ENCODE data around the gene CCDC69. TPM values are rescaled to one million over a fixed set of nuclear protein-coding genes. Genes with fewer than 3 reads are reported as not detected.

The CCDC69 gene
- total RNA-seq, 1 donor from 2014 or later = 63.5 TPM

- intact Hi-C loops (cut with micrococcal nuclease) = no loop called here
Measured at GRCh38 chr5:151173711-151174611, 49.9 kb downstream of the CCDC69 start.

DNA sequence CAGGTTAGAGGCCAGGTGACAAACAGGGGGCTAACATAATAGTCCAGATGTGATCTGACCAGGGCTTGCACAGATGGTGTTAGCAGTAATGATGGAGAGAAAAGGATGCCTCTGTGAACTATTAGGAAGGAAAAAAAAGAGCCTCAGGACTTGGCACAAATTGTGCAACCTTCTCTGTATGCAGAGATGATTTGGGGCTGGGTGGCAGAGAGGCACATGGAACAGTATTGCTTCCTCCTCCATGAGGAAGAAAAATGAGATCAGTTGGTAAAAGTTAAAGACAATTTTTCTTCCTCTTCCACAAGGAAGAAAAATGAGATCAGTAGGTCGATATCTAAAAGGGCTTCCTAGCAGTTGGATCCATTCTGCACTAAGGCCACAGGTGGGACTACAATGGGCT, 52.4 kb downstream of the CCDC69 start:
- intact Hi-C loops (cut with micrococcal nuclease) = no loop called here

DNA sequence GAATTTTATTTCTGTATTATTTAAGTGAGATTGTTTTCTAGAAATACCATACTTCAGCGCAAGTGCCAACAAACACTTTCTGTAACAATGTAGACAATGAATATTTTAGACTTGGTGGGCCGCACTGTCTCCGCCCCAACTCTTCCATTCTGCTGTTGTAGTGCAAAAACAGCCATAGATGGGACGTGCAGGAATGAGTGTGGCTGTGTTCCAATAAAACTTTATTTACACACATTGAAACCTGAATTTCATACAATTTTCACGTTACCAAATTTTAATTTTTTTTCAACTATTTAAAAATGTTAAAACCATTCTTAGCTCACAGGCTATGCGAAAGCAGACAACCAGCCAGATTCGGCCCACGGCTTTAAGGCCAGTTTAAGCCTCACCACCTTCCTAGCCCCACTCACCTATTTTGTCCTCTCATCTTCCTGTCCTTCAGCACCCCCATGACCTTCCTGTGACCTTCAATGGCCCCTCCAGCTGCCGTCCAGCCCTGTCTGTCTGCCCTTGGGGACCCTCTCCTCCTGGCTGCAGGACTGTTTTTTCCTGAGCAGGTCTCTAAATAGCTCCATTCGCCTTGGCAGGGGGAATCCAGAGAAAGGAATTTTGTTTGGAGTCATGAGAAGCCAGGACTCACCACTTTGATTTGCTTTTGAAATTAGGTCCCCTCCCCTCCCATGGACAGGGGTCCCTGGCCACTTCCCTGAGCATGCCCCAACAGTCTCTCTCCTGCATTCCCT, 55.1 kb downstream of the CCDC69 start:
- intact Hi-C loops (cut with micrococcal nuclease) = loop anchor here (10.0 kb wide), 1 partner anchor 604 kb away; no protein-coding TSS in a partner anchor

DNA sequence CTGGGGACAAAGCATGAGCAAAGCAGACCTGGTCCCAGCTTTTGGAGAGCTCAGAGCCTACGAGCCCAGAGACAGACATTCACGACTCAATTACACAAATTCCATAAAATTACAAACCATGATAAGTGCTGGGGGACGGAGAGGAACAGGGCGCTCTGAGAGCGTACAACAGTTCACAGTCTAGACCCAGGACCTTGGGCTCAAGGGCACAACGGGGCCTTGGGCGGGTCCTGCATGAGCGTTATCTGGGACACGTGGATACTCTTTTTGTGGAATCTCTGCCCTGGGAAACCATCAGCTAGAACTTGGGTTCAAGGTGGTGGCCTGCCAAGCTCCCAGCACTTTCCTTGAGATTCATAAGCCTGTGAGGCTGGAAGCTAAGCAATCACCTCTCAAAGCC, 56.9 kb downstream of the CCDC69 start:
- intact Hi-C loops (cut with micrococcal nuclease) = loop anchor here (10.0 kb wide), 1 partner anchor 602 kb away; no protein-coding TSS in a partner anchor

GRCh38 chr5:151164687-151165392, 59.1 kb downstream of the CCDC69 start:
- intact Hi-C loops (cut with micrococcal nuclease) = loop anchor here (1.0 to 10.0 kb wide), 4 partner anchors 39 to 600 kb away; no protein-coding TSS in a partner anchor

DNA sequence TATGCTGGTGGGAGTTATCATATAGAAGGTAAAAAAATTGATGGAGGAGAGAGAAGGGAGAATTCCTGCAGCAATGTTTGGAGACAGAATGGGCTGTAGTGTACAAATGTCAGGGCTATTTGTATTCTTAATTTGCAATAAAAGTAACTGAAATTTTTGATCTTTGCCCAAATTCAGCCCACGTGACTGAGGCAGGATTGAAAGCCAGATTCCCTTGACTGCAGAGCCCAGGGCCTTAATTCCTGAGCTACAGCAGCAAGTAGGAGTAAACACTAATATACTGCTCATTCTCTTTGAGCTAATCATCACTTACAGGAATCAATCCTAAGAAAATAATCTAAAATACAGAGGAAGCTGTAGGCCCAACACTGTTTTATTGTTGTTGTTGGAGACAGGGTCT, 61.1 kb downstream of the CCDC69 start:
- intact Hi-C loops (cut with micrococcal nuclease) = loop anchor here (10.0 kb wide), 1 partner anchor 598 kb away; no protein-coding TSS in a partner anchor

GRCh38 chr5:151159649-151160373, 64.1 kb downstream of the CCDC69 start:
- intact Hi-C loops (cut with micrococcal nuclease) = loop anchor here (5.0 to 10.0 kb wide), 2 partner anchors 378 to 595 kb away; no protein-coding TSS in a partner anchor

DNA sequence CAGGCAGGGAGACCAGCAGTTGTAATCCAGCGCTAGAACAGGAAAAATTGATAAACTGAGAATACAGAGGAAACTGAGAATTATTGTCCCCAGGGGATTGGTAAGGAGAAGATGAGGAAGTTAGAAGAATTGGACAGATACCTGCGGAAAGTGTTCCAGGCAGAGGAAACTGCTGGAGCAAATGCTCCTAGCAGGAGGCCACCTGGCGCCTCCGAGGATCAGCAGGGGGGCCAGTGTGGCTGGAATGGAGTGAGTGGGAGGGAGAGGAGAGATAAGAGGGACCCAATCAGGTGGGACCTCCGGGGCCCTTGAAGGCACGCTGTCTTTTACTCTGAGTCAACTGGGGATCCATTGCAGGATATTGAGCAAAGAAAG, 65.6 kb downstream of the CCDC69 start:
- intact Hi-C loops (cut with micrococcal nuclease) = loop anchor here (1.0 to 5.0 kb wide), 2 partner anchors 8 to 376 kb away; no protein-coding TSS in a partner anchor

DNA sequence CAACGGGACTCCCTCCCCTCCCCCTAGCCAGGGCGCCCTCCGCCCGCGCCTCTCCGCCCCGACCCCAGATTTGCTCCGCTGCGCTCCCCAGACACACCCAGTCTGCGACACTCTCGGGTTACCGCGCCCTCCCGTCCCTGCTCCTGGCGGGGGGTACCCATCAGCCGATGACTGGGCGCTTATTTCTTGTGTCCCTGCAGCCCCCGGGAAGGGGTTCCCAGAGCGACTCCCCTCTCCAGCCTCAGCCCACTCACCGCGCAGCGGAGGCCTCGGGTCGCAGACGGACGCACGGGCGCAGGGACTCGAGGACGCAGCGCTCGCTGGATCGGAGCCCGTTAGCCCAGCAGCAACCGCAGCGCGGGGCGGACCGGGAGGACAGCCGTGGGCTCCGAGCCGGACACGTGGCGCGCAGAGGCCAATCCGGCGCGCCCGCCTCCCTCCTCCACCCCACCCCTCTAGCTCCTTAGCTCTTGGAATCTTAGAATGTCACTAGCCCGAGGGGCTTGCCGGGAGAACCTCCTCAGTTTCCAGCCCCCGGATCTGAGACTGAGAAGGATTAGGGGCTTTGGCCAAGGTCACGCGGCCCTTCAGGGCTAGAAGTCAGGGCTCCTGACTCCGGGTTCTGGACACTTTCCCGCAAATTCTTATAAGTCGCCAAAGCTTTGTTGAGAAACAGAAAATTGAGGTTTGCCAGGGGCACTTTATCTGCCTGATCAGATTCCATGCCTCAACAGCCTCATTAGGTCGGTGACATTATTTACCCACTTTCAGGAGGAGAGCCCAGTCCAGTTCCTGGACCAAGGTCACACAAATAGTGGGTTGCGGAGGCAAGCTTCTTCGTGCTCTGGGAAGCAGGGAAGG, 66.2 kb downstream of the CCDC69 start, which contains the start of gene ANXA6:
TSS of gene ANXA6 (minus strand) at position 354 of the 861 bp plus-strand sequence. CDS start 9,878 bp downstream, outside the sequence.
- intact Hi-C loops (cut with micrococcal nuclease) = loop anchor here (1.0 to 5.0 kb wide), 5 partner anchors 7 to 375 kb away; no protein-coding TSS in a partner anchor

DNA sequence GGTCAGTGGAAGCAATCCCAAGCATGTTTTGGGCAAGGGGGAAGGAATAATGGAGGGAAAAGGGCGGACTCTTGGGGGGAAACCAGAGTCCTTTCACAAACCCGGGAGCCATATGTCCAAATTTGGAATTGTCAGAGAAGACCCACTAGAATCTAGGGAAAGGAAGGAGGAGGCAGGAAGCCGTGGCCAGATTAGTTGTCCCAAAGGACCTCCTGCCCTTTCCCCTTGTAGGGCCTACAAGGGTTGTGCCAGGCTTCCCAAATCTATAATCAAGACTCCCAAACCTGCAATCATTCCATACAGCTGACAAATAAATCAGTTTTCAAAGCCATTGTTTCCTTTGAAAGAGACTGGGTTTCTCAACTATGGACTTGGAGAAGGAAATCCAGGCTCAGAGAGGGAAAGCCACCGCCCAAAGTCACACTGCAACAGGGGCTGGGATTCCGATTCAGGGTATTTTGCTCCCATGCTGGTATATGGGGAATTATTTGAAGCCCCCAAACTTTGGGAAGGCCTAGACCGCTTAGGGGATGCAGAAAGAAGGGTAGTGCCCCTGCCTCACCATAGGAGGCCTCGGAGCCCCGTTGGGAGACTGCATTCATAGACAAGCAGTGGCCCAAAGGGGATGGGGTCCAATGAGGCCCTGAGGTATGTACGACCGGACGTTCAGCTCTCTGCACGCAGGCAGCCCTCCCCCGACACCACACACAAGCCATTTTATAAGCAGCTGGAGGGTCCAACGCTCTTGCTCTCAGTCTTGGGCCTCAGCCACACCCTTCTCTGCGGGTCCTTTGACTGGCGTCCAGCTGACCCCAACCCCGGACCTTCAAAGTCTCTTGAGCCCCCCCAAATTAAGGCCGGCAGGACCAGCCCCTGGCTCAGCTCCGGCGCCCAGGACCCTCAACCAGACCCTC, 67.1 kb downstream of the CCDC69 start:
- intact Hi-C loops (cut with micrococcal nuclease) = loop anchor here (1.0 to 5.0 kb wide), 4 partner anchors 30 to 374 kb away; no protein-coding TSS in a partner anchor

GRCh38 chr5:151155775-151156506, 68.0 kb downstream of the CCDC69 start:
- intact Hi-C loops (cut with micrococcal nuclease) = loop anchor here (1.0 to 5.0 kb wide), 6 partner anchors 15 to 374 kb away; partner anchors contain the start of genes GM2A and TNIP1

- intact Hi-C loops (cut with micrococcal nuclease) = loop anchor here (1.0 to 5.0 kb wide), 4 partner anchors 14 to 373 kb away; partner anchors contain the start of genes GM2A and TNIP1
Measured at GRCh38 chr5:151154931-151155774, 68.7 kb downstream of the CCDC69 start.

DNA sequence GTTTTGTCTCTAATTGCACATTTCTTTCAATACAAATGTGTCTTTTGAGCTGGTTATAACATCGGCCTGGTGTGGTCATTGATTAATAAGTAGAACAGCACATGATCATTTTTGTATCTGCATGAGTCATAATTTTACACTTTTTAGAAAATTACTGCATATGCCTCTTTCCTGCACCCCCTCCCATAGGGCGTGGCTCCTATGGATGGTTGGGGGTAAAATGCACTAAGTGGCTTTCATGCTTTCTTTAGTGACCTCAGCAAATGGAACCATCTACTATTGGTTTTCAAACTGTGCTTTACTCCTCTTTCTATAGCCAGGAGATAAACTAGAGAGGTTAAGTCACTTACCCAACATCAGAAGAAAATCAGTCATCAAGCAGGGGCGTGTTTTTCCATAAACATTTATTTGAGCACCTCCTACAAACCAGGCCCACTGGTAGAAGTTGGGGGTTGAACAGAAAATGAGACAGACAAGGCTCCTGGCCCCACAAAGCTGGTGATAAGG, 70.1 kb downstream of the CCDC69 start:
- intact Hi-C loops (cut with micrococcal nuclease) = loop anchor here (2.0 kb wide), 1 partner anchor 13 kb away; no protein-coding TSS in a partner anchor

- intact Hi-C loops (cut with micrococcal nuclease) = no loop called here
Measured at GRCh38 chr5:151153300-151153699, 70.6 kb downstream of the CCDC69 start.

- intact Hi-C loops (cut with micrococcal nuclease) = loop anchor here (2.0 kb wide), 1 partner anchor 451 kb away; the partner anchor contains the start of gene RBM22
Measured at GRCh38 chr5:151151793-151152192, 72.1 kb downstream of the CCDC69 start.

DNA sequence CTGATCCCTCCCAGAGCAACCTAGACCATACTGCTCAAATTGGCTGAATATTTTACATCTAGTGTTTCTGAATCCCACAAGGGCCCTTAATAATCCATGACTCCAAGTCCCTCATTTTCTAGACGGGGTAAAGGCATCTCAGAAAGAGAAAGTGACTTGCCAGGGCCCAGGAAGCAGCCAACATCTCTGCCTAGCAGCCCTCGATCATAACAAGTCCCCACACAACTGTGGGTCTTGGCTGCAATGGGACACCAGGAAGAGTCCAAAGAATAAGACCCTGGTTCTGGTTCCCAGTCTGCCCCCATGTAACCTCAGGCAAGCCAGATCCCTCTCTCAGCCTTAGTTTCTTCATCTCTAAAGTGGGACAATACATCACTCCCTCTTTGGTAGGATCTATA, 72.6 kb downstream of the CCDC69 start:
- intact Hi-C loops (cut with micrococcal nuclease) = loop anchor here (2.0 kb wide), 1 partner anchor 450 kb away; the partner anchor contains the start of gene RBM22
